GM12801 (cell line): ENCODE results near the gene EFS.

Experiments used
- TF ChIP-seq, protein P1 (sequence below): IDR thresholded peaks from one replicate; pipeline ENCODE4 v1.5.1; 2011; ENCODE audit warnings: control low read depth; ENCODE audit not compliant: insufficient read length; ENCODE audit errors: extremely low read depth

The EFS gene

DNA sequence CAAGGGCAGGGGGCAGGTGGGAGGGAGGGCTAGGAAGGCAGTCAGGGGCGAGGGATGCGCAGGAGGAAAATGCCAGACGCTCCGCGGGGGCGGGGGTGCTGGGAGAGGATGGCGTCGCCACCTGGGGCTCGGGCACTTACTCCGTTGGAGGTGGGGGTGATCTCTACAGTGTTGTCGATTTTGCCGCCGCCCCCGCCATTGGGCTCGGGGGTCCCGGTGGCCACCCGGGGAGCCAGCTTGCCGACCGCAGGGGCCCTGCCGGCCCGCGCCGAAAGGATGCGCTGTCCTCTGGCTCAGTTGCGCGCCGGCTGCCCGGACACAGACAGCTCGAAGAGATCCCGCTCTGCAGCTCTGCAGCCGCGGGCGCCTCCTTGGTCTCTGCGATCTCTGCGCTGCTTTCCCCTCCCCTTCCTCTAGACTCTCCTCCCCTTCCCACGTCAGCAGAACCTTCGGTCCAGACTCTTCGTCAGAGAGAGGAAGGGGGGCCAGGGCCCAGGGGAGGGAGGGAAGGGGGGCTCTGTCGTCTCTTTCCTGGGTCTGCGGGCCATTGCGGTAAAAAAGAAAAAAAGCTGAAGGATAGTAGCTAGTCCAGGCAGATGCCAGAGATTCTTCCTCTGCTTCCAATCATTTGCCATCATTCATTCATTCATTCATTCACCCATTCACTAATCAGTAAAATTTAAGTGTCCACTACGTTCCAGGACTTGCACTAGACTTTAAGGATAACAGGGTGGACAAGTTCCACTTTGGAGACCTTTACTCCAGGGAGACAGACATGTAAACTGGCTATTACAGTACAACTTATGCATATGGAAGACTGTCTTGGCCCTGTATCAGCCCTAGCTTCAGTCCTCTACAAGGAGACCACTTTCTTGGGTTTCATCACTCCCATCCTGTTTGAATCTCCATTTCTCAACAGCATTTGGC is 12.2 kb downstream of the EFS start, which contains the start of gene SLC22A17:
Gene SLC22A17, minus strand, starts transcription at position 382 of the 927 bp plus-strand sequence.
- TF ChIP-seq, protein P1, sequence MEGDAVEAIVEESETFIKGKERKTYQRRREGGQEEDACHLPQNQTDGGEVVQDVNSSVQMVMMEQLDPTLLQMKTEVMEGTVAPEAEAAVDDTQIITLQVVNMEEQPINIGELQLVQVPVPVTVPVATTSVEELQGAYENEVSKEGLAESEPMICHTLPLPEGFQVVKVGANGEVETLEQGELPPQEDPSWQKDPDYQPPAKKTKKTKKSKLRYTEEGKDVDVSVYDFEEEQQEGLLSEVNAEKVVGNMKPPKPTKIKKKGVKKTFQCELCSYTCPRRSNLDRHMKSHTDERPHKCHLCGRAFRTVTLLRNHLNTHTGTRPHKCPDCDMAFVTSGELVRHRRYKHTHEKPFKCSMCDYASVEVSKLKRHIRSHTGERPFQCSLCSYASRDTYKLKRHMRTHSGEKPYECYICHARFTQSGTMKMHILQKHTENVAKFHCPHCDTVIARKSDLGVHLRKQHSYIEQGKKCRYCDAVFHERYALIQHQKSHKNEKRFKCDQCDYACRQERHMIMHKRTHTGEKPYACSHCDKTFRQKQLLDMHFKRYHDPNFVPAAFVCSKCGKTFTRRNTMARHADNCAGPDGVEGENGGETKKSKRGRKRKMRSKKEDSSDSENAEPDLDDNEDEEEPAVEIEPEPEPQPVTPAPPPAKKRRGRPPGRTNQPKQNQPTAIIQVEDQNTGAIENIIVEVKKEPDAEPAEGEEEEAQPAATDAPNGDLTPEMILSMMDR: no peak

DNA sequence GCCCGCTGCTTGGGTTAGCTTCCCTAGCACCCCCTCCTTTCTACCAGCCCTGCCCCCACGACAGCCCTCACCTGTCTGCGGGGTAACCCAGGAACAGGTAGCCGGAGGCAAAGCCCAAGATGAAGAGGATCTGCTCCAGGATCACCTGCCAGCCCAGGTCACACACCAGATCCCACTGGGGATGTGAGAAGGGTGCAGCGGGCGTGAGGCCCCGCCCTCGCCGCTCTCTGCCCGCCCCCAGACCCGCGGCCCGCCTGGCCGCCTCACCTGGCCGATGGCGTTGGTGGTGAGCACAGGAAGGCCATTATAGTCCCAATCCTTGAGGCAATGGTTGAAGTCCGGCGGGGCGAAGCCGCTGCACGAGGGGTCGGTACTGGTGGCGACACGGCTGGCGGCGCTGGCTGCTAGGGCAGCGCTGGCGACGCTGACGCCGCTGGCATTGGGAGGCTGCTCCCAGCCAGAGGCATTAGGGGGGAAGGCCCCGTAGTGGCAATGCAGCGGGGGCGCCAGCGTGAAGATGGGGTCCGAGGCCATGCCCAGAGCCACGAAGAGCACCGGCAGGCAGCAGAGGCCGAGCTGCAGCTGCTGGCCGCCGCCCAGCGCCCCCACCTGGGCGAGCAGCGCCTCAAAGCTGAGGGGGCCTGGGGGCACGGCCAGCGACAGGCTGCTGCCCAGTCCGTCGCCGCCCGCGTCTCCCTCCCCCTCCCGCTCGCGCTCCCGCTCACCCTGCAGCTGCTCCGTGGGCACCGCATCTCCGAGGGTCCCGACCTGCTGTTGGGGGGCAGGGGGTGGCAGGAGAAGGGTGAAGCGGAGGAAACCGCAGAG is 13.1 kb downstream of the EFS start:
- TF ChIP-seq, protein P1: no peak

DNA sequence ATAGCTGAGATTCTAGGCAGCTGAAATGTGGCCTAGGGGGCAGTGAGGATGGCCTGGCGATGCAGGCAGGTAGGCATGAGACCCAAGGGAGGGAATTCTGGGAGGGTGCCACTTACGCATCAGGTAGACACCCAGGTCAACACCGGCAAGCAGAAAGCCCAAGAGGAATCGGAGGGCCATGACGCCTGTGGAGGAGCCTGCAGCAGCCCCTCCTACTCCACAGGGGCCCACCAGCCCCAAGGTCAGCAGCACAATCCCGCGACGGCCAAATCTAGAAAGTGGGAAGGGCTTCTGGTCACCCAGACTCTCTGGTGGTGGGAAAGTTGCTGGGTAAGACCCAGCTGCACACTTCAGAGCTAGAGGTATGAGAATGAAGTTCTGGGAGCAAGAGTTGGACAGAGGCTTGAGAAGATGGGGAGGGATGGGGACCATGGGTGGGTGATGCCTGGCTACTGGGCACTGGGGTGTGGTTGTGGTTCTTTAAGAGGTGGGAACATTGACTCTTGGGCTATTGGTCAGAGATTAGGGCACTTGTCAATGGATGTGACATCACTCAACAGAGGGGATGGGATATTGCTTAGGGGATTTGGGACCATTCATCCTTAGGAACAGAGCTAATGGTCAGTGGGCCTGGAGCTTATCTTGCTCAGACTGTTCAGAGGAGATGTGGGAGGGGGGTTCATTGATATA is 15.7 kb downstream of the EFS start:
- TF ChIP-seq, protein P1: no peak

DNA sequence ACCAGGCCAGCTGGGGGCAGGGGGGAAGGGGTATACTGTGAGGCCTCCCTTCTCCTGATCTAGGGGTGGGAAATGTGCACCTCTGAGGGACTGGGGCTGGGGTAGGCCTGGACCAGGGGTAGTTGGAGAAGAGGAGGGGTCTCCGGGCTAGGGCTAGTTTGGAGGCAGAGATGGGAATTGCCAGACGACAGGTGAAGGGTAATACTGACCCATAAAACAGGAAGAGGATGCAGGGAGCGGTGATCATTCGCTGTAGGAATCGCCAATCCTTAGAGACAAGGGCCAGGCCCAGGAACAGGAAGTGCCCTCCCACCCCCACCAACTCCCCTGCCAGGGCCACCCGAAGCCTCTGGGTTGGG is 16.7 kb downstream of the EFS start:
- TF ChIP-seq, protein P1: no peak

DNA sequence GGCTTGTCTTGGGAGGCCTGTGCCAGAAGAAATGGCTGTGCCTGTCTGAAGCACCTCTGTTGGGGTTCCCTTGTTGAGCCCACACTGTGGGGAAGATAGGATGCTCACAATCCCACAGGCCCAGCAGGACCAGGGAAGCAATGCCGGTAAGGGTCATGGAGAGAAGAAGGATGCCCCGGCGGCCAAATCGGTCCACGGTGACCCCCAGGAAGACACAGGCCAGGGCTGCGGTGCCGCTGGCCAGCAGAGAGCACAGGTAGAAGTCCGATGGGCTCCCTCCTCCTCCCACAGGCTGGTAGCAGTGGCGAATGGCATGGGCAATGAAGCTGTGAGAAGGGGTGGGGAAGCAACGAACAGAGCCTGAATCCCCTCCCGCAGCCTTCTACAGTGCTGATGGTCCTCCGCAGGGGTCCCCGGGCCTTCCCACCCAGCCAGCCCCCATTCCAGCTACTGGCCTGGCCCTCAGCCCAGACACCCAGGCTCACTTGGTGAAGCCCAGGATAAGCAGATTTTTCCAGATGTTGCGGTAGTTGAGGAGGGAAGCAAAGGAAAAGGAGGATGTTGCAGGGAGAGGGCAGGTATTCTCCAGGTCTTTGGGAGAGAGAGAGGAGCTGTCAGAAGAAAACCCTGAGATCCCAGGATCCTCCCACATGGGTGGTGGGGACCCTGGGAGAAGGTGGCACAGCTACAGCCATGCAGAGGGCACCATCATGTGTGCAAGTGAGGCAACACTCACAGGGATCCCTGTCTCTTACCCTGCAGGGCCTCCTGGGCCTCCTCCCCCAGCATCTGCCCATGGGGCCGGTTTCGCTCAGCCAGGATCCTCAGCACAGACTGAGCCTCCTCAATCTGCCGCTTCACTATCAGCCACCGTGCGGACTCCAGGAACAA is 17.3 kb downstream of the EFS start:
- TF ChIP-seq, protein P1: no peak

DNA sequence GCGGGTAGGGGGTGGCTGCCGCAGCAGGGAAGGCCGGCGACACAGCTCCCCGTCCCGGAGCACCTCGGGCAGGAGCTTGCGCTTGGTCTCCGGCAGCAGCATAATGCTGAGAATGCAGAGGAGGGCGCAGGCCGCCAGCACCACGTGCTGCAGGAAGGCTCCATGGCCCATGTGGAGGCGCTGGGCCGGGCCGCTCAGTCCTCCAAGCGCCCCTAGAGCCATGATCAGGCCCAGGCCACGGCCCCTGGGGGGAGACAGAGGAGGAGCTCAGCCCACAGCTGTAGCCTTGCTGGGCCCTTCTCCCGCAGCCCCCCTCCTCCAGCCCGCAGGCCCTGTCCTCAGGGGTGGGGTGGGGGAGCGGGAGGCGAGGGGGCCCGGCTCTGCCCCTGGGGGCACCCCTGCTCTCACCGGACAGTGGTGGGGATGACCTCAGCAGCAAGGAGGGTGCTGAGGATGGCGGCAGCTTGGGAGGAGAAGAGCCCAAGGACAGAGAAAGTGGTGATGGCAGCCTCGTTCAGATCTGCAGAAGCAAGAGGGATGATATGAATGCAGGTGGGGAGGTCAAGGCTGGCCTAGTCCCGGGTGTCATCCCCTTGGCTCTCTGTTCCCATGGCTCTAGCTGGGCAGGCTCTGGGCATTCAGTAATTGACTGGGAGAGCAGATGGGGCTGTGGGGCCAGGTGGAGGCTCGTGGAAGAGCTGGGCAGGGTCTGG is 18.1 kb downstream of the EFS start:
- TF ChIP-seq, protein P1: no peak
